Stimulated activated CD8-positive, alpha-beta memory T cell treated with anti-CD3 and anti-CD28 coated beads, Interleukin-2, amount 100 ng/mL, for 1 hour (primary cell): ENCODE measurements around the gene NUDT9.
"Not testable (repeated sequence)": the region's sequence is repeated elsewhere in the genome, so short reads cannot be mapped to it uniquely, and the experiment has no call there.

ENCODE experiments used
- DNase-seq, 2 donors: peaks; one replicate each; pipeline ENCODE4 v3.0.0-alpha.2; 2020; ENCODE audit warnings: low read depth in 2 of 2

NUDT9 gene

DNA sequence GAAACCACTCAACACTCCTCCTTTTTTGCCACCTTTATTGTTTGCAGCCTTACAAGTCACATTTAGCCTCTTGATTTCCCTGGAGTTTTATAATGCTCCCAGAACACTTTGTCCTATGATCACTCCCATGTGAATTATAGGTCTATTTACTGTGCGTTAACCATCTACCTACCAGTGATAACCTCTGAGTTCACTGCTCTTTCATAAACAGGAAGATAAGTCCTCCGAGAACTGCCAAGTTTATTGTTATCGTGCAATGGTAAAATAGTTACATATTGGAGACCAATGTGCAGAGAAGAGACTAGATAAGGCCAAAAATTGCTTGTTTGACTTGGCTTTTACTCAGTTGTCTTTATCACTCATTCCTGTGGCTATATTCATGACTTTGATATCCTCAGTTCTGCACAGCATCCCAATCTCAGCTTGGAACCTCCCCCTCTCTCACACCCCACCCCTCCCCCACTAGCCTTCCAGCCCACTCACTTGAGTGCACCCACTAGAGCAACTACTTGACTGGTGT is 12.9 kb upstream of the NUDT9 start:
- DNase-seq: no peak

DNA sequence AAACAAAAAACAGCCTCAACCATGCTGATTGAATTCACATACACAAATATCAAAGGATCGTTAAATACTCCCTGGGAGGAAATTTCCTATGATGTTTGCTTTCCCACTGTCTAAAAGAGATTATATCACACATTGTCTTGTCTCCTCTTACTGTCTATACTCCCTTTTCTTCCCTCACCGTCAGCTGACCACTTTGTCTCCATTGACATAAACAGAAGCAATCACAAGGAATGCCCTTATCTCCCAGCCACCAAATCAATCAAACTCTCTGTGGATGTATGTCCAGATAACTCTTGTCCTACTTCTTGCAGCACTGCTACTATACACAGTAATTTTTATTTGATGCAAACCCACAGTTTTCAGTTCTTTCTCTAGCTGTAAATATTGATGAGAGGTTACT is 12.2 kb upstream of the NUDT9 start:
- no peak for DNase-seq

DNA sequence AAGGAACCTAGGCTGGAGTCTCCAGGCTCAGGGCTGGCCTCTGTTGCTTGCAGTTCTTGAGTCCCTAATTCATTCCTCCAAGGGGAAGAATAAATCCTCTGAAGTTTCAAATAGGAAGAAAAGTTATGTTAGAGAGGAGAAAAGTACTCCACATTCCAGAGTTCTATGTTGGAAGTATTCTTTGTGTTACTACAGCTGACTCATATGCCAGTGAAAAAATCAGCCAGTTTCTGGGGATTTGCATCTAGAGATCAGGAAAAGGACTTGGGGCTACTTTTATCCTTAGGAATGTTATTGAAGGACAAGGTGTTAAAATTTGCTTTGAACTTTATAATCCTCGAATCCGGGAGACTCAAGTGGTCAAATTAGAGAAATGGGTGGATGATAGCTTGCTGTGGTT is 11.7 kb upstream of the NUDT9 start:
- DNase-seq: no peak

DNA sequence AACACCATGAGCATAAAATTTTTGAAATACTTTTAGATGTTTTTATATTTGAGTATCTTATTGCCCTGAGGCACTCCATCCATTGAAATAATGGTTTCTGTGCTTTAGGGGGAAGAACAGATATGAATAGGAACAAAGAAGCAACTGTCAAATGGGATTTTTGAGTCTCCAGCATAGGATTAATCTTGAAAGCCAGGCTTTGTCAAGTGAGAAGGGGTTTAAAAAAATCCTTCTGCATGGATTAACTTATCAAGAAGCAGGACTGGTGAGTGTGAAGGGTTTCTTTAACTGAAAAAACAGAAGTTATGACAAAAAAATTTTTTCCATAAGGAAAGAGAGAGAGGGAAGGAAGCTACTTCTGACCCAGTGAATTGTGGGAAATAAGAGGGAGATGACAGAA is 7.6 kb upstream of the NUDT9 start:
- DNase-seq: no peak

DNA sequence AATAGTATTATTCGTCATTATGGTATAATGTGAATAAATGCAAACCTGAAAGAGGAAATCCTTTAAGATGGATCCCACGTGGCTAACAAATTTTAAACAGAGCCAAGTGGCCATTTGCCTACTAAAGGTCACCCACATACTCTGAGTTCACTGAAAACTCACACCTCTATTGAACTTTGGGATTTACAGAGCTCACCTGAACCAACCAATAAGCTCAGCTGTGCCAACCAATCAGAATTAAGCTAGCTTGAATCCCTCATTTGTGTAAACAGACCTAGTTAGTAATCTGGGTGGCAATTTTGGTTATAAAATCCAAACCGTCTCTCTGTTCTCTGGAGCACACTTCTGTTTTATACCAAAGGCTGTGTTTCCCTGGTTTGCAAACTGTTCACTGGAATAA is 5.4 kb upstream of the NUDT9 start:
- no peak for DNase-seq

DNA sequence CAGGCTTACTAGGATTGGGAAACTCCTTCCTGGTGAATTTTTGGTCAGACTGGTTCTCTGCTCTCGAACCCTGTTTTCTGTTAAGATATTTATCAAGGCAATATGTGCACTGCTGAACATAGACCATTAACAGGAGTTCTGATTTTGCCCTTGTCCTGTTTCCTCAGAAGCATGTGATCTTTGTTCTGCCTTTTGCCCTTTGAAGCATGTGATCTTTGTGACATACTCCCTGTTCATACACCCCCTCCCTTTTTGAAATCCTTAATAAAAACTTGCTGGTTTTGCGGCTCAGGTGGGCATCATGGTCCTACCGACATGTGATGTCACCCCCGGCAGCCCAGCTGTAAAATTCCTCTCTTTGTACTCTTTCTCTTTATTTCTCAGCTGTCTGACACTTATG is 4.0 kb upstream of the NUDT9 start:
- not testable (repeated sequence) for DNase-seq

DNA sequence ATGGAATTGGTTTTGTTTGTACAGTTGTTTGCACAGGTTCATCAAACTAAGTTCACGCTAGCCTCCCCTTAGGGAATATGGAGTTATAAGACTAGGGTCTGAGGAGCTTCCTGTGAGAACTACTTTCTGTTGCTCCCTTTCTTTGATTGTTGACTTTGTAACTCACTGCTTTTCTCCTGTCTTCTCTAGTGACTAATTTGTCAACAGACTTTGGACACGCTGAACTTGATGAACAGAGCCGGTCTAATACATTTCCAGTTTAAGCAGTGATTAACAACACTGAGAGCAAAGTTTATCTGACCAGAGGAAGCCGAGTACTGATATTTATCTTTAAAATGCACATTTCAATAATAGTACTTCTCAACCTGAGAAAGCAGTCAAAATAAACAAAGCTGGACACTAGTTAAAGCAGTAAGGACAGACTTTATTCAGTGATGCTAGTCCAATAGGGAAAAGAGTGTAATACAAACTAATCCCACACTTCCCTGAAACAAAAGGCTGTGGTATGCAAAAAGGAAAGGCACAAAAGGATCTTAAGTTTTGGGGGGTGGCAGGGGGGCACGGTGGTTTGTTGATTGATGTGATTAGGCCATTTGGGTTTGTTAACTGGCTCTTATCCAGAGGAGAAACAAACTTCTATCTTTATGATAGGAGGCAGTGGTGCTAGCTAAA is 2.7 kb upstream of the NUDT9 start:
- no peak for DNase-seq

DNA sequence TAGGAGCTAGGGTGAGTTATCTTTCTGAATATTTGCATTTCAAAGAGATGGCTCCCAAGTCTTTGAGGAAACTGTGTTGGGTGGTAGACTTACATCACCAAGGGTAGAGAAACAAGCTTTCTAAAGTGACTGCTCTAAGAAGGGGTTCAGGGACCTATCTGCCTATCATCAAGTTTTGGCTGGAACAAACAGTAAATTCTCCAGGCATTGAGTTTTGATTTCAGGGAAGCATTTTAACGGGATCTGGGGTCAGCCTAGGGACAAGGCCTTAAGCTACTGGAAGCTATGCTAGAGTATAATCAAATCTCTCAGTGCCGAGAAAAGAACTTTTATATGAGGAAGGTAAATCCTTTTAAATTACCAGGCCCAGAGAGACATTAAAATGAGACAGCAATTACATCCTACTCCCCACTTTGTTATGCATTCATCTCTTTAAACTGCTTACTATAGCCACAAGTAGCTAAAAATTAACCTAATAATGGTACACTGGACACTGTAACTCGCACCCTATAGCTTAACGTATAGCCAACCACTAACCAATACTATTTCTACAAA is 2.0 kb upstream of the NUDT9 start:
- DNase-seq: no peak

DNA sequence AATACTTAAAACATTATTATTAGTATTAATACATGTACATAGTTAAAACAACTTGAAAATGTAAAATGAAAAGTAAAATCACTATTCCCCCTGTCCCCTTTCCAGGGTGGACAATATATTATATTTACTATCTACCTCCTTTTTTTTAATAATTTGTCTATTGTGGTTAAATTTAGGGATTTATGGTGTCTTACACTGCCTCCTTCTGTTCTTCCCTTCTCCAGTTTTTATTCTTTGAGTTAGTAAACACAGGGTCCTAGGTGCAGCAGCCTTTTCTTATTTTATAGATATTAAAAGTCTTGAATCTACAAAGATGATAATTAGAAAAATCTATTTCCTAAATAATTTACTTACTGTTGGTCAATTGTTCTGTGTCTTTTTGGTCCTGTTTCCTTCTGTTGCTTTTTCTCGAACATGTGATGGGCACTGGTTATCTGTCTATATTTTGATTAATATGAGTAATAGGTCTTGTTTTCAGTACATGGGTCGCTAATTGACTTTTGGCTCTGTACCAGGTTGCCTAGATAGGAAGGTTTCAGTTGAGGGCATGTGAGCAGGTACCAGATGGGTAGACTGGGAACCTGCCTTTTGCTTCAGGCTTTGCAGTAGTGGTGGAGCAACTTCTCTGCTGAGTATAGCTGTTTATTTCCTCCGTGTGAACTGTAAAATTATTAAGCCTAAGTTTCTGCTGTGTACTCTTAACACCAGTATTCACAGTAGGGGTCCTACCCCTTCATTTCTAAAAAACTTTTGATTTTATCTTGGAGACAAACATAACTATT is 1.1 kb downstream of the NUDT9 start:
- DNase-seq: no peak

DNA sequence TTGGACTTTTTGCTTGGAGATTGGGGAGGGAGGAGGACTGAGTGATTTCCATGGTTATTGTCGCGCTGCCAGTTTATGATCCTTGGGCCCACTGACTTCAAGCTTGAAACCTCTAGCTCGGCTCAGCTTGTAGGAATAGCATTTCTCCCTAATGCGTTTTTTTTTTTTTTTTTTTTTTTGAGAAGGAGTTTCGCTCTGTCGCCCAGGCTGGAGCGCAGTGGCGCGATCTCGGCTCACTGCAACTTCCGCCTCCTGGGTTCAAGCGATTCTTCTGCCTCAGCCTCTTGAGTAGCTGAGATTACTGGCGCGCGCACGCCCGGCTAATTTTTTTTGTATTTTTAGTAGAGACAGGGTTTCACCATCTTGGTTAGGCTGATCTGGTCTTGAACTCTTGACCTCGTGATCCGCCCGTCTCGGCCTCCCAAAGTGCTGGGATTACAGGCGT is 1.7 kb downstream of the NUDT9 start:
- DNase-seq: not testable (repeated sequence)

DNA sequence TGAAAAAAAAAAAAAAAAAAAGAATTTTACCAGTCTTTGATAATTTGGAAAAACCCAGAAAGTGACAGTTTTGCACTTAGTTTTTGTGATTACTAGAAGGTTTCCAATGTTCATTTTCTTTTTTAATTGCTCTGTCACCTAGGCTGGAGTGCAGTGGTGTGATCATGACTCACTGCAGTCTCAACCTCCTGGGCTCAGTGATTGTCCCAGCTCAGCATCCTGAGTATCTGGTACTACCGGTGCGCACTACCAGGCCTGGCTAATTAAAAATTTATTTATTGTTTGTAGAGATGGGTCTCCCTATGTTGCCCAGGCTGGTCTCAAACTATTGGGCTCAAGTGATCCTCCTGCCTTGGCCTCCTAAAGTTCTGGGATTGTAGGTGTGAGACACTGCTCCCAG is 3.3 kb downstream of the NUDT9 start:
- DNase-seq: no peak

DNA sequence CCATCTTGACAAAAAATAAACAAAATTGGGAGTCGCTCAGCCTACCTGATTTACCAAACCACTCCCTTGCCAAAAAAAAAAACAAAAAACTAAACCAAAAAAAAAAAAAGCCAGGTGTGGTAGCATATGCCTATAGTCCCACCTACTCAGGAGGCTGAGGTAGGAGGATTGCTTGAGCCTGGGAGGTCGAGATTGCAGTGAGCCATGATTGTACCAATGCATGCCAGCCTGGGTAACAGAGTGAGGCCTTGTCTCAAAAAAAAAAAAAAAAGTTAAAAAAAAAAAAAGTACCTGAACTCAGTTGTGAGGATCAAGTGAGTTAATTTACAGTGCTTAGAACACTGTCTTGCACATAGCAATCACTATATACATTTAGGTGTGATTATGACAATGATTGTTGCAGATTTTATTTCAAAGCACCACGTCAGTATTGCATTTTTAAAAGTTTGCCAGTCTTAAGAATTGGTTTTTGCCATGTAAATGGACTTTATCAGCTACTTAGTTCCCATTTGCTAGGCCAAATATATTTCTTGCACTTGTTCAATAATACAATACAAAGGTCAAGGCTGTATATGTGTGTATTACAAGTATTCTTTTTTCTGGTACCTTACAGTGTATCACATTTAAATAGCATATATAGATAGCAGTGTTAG is 4.6 kb downstream of the NUDT9 start:
- DNase-seq: no peak

DNA sequence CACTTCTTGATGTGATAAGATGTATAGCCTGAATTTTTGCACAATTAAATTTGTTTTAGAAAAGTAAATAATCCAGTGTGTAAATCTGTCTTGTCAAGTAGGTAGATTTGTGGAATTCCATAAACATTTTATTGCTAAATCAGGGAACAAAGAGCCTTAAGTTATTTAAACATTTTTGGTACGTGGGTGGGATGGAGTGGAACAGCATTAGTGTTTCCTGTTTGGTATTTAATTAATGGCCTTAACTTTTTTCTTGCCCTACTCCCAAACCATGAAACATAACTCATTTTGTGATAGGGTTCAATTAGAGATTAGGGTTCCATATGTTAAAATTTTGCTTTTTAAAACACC is 5.1 kb downstream of the NUDT9 start:
- no peak for DNase-seq

DNA sequence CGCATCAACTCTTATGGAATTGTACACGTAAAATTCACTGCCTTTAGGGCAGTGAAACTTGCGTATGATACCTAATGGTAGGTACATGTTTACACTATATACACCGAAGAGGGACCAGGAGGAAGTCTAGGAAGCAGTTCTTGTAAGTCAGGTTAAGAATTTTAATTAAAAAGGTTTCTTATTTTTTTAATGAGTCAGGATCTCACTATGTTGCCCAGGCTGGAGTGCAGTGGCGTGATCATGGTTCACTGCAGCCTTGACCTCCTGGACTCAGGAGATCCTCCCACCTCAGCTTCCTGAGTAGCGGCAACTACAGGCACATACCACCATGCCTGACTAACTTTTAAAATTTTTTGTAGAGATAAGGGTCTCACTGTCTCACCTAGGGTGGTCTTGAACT is 6.6 kb downstream of the NUDT9 start:
- no peak for DNase-seq

DNA sequence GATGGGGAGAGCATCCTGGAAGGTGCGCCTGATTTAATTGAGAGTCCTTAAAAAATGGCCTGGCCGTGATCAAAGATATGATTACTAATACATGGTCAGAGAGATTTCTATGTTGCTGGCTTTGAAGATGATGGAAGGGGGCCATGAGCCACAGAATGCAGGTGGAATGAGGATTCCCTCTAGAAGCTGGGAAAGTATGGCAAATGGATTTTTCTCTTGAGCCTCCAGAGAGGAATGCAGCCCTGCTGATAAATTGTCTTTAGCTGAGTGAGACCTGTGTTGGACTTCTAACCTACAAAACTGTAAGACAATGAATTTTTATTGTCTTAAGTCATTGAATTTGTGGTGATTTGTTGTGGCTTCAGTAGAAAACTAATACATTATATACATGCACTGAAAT is 7.7 kb downstream of the NUDT9 start:
- no peak for DNase-seq

DNA sequence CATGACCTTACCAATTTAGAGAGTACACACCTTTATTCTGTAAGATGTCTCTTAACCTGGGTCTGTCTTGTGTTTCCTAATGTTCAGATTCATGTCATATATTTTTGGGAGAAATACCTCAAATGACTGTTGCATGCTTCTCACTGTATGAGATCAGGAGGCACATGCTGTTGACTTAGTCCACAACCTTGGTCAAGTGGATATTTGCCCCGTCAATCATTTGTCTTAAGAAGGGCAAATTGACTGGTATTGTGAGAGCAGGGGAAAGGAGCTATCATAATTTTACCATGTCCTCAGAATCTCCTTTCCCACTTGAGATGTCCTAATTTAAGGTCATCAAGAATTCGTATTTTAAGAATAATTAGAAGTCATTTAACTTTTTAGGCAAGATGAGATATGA is 11.0 kb downstream of the NUDT9 start:
- DNase-seq: no peak

DNA sequence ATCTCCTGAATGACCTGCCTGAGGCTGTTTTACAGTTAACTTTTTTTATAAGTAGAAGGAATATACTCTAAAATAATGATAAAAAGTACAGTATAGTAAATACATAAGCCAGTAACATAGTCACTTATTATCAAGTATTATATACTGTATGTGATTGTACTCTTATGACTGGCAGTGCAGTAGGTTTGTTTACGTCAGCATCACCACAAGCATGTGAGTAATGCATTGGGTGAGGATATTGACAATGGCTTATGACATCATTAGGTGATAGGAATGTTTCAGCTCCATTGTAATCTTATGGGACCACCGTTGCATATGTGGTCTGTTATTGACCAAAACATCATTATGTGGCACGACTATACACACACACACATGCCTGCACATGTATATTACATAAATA is 20.5 kb downstream of the NUDT9 start:
- DNase-seq: no peak

DNA sequence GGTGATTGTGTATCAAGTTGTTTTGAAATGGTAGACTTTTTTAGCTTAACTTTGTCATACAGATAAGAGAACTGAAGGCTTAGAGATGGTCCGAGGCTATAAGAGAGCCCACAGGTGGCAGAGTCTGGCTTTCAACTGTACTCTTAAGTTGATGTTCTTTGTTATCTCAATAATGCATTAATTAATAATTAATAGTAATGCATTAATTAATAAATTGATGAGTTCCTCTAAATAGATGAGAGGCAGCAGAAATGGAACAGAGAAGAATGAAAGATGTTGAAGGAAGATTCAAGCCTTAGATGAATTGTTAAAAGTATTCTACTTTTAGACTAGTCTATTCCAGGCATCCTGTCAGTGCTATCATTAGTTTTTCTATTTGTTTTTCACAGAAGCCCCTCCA is 22.4 kb downstream of the NUDT9 start:
- DNase-seq: no peak

DNA sequence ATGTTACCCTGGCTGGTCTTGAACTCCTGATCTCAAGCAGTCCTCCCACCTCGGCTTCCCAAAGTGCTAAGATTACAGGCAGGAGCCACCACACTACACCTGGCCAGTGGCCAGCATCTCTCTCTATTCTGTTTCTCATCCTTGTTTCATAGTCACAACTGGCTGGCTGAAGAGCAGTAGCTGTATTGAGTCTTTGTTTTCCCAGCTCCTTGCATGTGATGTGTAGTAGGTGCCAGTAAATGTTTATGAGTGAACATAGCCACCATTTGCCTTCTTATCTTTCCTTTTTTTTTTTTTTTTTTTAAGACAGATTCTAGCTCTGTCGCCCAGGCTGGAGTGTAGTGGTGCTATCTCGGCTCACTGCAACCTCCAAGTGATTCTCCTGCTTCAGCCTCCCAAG is 23.6 kb downstream of the NUDT9 start:
- DNase-seq: no peak

DNA sequence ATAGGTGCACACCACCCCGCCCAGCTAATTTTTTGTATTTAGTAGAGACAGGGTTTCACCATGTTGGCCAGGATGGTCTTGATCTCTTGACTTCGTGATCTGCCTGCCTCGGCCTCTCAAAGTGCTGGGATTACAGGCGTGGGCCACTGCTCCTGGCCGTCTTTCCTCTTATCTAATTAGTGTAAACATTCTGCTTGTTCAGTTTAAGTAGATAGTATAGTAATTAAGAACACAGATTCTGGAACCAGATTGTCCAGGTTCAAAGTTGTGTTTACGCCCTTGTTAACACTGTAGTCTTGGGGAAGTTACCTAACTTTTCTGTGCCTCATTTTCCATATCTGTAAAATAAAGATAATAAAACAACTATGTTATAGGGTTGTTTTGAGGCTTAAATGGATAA is 24.0 kb downstream of the NUDT9 start:
- DNase-seq: not testable (repeated sequence)

DNA sequence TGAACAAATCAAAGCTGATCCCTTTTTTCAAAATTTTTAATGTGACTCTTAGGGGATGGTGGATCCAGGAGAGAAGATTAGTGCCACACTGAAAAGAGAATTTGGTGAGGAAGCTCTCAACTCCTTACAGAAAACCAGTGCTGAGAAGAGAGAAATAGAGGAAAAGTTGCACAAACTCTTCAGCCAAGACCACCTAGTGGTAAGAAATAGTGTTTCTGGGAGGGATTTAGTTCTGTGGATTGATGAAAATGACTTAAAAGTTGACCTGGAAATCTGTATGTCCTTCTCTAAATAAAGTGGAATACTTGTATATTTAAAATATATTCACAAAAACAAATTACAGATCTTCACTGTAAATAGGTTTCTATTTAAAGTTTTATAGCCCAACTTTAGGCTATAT is 29.2 kb downstream of the NUDT9 start:
- no peak for DNase-seq

DNA sequence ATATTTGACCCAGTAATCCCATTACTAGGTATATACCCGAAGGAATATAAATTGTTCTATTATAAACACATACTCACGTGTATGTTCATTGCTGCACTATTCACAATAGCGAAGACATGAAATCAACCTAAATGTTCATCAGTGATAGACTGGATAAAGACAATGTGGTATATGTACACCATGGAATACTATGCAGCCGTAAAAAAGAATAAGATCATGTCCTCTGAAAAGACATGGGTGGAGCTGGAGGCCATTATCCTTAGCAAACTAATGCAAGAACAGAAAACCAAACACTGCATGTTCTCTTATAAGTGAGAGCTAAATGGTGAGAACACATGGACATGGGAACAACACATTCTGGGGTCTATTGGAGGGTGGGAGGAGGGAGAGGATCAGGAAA is 36.5 kb downstream of the NUDT9 start:
- no peak for DNase-seq

DNA sequence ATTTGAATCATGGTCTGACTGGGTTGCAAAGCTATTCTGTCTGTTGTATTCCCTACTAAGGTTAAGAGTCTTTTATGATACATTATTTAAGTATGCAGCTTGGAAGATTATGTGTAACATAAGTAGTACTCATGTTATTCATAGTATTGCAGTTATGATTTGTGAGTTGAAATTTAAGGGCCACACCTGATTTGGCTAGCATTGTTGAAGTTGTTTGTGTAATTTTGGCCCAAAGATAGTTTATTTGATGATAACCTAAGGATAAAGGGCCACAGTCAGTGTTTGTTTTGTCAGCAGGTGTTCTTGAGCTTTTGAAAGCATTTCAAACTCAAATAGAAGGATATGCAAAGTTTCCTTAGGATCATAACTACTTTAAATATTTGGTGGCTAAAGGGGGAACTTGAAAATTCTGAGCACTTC is 38.9 kb downstream of the NUDT9 start:
- no peak for DNase-seq
